ENCODE measurements around the gene EXOC3. TPM values are rescaled to one million over a fixed set of nuclear protein-coding genes. Genes with fewer than 3 reads are reported as not detected.

Gene EXOC3
- total RNA-seq, 2 experiments from 2014 or later: 31.0 to 58.2 TPM

DNA sequence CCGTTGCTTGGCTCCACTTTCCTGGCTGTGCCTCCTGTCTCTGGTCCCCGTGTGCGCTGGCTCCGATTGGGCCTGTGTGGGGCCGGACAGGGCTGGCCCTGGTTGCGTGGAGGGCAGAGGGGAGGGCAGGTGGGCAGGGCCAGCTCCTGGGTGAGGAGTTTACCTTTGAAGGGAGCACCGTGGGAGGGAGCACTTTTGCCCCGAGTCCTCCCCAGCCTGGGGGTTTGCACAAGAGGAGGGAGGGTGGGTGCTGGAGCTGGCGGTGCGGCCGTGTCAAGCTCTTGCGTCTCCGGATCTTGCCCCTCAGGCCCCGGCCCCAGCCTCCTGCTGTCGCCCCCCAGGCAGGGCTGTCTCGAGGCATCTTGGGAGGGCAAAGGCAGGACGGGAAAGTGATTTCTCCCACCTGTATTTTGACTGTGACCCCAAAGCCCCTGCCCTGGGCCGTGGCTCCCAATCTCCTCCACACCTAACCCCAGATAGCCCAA, 48.3 kb upstream of the EXOC3 start:
- no TSS peak for BruUV-seq (replicated peaks)
- CTCF ChIA-PET (ENCODE audit: unreplicated experiment): no interaction called here
- no peak overlapping the region for H2AFZ ChIP-seq (ENCODE audit: low read length)
- no peak overlapping the region for H3K4me2 ChIP-seq (ENCODE audit: low read length)
- intact Hi-C loops (cut with micrococcal nuclease; ENCODE audit: unreplicated experiment): no loop called here
- H3K9me3 ChIP-seq (ENCODE audit: low read length): no peaks in the 10 kb centered on the region
- H3K79me2 ChIP-seq (ENCODE audit: insufficient read depth, low read depth, low read length): no peaks in the 10 kb centered on the region
- no peaks in the 10 kb centered on the region for H3K36me3 ChIP-seq (ENCODE audit: insufficient read depth, low read length)
- H3K4me3 ChIP-seq (ENCODE audit: low read depth, low read length, poor library complexity, severe bottlenecking): no peak overlapping the region
- peaks cover 7% of the 10 kb centered on the region for H3K4me1 ChIP-seq (ENCODE audit: insufficient read depth, low read length, poor library complexity, severe bottlenecking)
- no peak for DNase-seq (ENCODE audit: low spot score)
- no peak overlapping the region for H3K27ac ChIP-seq (ENCODE audit: low read depth, low read length, poor library complexity, severe bottlenecking)
- no peaks in the 10 kb centered on the region for H3K9me2 ChIP-seq (ENCODE audit: insufficient read depth, low read length)
- H4K20me1 ChIP-seq (ENCODE audit: insufficient read depth, low read length): no peaks in the 10 kb centered on the region
- POLR2A ChIA-PET: no interaction called here
- TF ChIP-seq, protein P1, sequence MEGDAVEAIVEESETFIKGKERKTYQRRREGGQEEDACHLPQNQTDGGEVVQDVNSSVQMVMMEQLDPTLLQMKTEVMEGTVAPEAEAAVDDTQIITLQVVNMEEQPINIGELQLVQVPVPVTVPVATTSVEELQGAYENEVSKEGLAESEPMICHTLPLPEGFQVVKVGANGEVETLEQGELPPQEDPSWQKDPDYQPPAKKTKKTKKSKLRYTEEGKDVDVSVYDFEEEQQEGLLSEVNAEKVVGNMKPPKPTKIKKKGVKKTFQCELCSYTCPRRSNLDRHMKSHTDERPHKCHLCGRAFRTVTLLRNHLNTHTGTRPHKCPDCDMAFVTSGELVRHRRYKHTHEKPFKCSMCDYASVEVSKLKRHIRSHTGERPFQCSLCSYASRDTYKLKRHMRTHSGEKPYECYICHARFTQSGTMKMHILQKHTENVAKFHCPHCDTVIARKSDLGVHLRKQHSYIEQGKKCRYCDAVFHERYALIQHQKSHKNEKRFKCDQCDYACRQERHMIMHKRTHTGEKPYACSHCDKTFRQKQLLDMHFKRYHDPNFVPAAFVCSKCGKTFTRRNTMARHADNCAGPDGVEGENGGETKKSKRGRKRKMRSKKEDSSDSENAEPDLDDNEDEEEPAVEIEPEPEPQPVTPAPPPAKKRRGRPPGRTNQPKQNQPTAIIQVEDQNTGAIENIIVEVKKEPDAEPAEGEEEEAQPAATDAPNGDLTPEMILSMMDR (conservative IDR thresholded peaks at IDR 0.05; ENCODE audit: low read length): no peak
- TF ChIP-seq EZH2phosphoT487 (IDR thresholded peaks at IDR 0.05; ENCODE audit: borderline replicate concordance, low read depth, low read length): no peak

DNA sequence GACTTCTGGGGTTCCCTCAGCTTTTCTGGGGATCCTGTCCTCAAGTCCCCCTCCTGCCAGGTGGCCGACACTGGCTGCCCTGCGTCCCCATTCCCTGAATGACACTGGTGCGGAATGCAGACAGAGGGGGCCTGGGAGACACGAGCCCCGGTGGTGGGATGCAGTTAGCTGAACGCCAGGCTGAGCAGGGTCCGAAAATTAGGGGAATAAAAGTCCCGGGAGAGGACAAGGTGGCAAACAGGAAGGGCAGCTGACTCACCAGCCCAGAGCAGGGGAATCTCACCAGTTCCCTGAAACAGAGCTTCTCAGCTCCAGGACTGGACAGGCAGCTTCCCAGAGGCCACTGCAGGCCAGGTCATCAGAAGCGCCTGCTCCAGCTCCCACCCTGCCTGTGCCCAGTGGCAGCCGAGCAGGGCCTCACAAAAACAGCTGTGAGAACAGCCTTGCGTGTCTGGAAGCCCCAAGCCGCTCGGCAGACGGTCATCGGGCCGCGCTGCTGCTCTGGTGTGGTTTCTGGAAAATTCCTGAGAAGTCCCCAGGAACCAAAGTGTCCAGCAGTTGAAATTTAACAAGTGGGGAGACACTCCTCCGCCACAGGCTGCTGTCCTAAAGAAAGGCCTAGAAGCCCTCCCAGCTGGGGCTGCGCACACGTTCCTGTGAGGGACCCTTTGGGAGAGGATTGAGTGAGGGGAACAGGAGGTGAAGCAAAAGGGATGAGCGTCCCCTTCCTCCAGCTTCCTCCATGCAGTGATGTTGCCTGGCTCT, 47.6 kb upstream of the EXOC3 start:
- intact Hi-C loops (cut with micrococcal nuclease; ENCODE audit: unreplicated experiment): no loop called here
- POLR2A ChIA-PET: no interaction called here
- Histone ChIP-seq H2AFZ (ENCODE audit: low read length) (no peak overlapping the region), H3K4me1 (ENCODE audit: insufficient read depth, low read length, poor library complexity, severe bottlenecking) (peaks cover 7% of the 10 kb centered on the region), H3K9me2 (ENCODE audit: insufficient read depth, low read length) (no peaks in the 10 kb centered on the region), H3K27ac (ENCODE audit: low read depth, low read length, poor library complexity, severe bottlenecking) (no peak overlapping the region), H3K4me3 (ENCODE audit: low read depth, low read length, poor library complexity, severe bottlenecking) (no peak overlapping the region), H3K79me2 (ENCODE audit: insufficient read depth, low read depth, low read length) (no peaks in the 10 kb centered on the region), H3K9me3 (ENCODE audit: low read length) (no peaks in the 10 kb centered on the region), H3K36me3 (ENCODE audit: insufficient read depth, low read length) (no peaks in the 10 kb centered on the region), H3K4me2 (ENCODE audit: low read length) (no peak overlapping the region), H4K20me1 (ENCODE audit: insufficient read depth, low read length) (no peaks in the 10 kb centered on the region)
- CTCF ChIA-PET (ENCODE audit: unreplicated experiment): no interaction called here
- BruUV-seq (replicated peaks): no TSS peak
- DNase-seq (ENCODE audit: low spot score): no peak
- TF ChIP-seq EZH2phosphoT487 (IDR thresholded peaks at IDR 0.05; ENCODE audit: borderline replicate concordance, low read depth, low read length): no peak
- TF ChIP-seq, protein P1 (conservative IDR thresholded peaks at IDR 0.05; ENCODE audit: low read length): no peak

DNA sequence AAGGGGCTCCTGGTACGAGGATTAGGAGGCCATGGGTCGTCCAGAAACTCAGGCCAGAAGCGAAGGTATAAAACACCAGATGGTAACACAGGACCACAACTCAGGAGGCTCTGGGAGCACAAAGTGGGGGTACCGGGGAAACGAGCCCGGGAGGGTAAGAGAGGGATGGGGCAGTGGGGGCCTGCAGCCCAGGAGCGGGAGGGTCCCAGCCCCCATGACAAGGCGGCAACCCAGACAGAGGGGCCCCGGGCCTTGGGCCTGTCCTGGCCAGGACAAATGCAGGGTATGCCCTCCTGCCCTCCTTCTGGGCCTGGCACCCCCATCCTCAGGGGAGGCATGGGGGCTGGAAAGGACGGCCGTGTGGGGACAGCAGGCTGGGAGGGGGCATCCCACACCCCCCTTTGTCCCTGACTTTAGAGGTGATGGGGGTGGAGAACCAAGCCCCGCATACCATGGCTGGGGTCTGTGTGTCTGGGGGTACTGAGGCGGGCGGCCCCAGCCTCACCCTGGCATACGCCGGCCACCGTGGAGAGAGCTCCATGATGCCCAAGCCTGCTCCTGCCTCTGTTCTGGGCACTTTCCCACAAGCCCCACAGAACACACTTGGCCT, 47.0 kb upstream of the EXOC3 start:
- no peaks in the 10 kb centered on the region for H4K20me1 ChIP-seq (ENCODE audit: insufficient read depth, low read length)
- no peak overlapping the region for H3K27ac ChIP-seq (ENCODE audit: low read depth, low read length, poor library complexity, severe bottlenecking)
- BruUV-seq (replicated peaks): no TSS peak
- ChIA-PET CTCF (ENCODE audit: unreplicated experiment) (no interaction called here), POLR2A (interaction anchor here (0.6 kb wide), 1 partner anchor 55 kb away, joined by 3 read pairs; no protein-coding TSS in a partner anchor)
- no peaks in the 10 kb centered on the region for H3K79me2 ChIP-seq (ENCODE audit: insufficient read depth, low read depth, low read length)
- H2AFZ ChIP-seq (ENCODE audit: low read length): no peak overlapping the region
- H3K4me2 ChIP-seq (ENCODE audit: low read length): no peak overlapping the region
- peaks cover 7% of the 10 kb centered on the region for H3K4me1 ChIP-seq (ENCODE audit: insufficient read depth, low read length, poor library complexity, severe bottlenecking)
- no peak for TF ChIP-seq EZH2phosphoT487 (IDR thresholded peaks at IDR 0.05; ENCODE audit: borderline replicate concordance, low read depth, low read length)
- TF ChIP-seq, protein P1 (conservative IDR thresholded peaks at IDR 0.05; ENCODE audit: low read length): no peak
- DNase-seq (ENCODE audit: low spot score): no peak
- no peak overlapping the region for H3K4me3 ChIP-seq (ENCODE audit: low read depth, low read length, poor library complexity, severe bottlenecking)
- H3K9me3 ChIP-seq (ENCODE audit: low read length): no peaks in the 10 kb centered on the region
- H3K9me2 ChIP-seq (ENCODE audit: insufficient read depth, low read length): no peaks in the 10 kb centered on the region
- intact Hi-C loops (cut with micrococcal nuclease; ENCODE audit: unreplicated experiment): no loop called here
- no peaks in the 10 kb centered on the region for H3K36me3 ChIP-seq (ENCODE audit: insufficient read depth, low read length)

All from OCI-LY7 (cell line).